Osteoblast (primary cell): ENCODE data around the gene TMEM238. TPM values are rescaled to one million over a fixed set of nuclear protein-coding genes. Genes with fewer than 3 reads are reported as not detected.

ENCODE experiments used
- DNase-seq: peaks from one replicate; pipeline ENCODE4 v3.0.0; 2011; ENCODE audit warnings: low spot score, mixed read lengths; ENCODE audit not compliant: insufficient read length; ENCODE audit errors: missing footprints
- H2AFZ ChIP-seq: 2 replicates; pipeline ENCODE4 v1.6.0; 2011; ENCODE audit warnings: mild to moderate bottlenecking, low read length
- H3K27ac ChIP-seq: 2 replicates; pipeline ENCODE4 v1.5.1; 2011; ENCODE audit warnings: mild to moderate bottlenecking, low read depth, low read length, moderate library complexity
- H3K27me3 ChIP-seq: 2 replicates; pipeline ENCODE4 v1.6.0; 2012; ENCODE audit warnings: mild to moderate bottlenecking, control low read depth, inconsistent platforms, low read length, moderate library complexity; ENCODE audit not compliant: insufficient read depth
- H3K36me3 ChIP-seq: 2 replicates; pipeline ENCODE4 v1.5.1; 2011; ENCODE audit warnings: mild to moderate bottlenecking, low read length, control low read depth, moderate library complexity; ENCODE audit not compliant: insufficient read depth
- H3K4me1 ChIP-seq: 2 replicates; pipeline ENCODE4 v1.5.1; 2011; ENCODE audit warnings: mild to moderate bottlenecking, low read length, control low read depth, moderate library complexity; ENCODE audit not compliant: insufficient read depth
- H3K4me2 ChIP-seq: 2 replicates; pipeline ENCODE4 v1.6.0; 2011; ENCODE audit warnings: mild to moderate bottlenecking, low read length; ENCODE audit not compliant: insufficient read depth
- H3K4me3 ChIP-seq: fragments of 200-600 bp; sonication (generic); 3 replicates; pipeline ENCODE4 v1.5.1; 2012; ENCODE audit warnings: mild to moderate bottlenecking, low read length, inconsistent platforms; ENCODE audit not compliant: insufficient read depth
- H3K79me2 ChIP-seq: 2 replicates; pipeline ENCODE4 v1.6.0; 2012; ENCODE audit warnings: mild to moderate bottlenecking, low read length, control low read depth, inconsistent platforms; ENCODE audit not compliant: insufficient read depth
- H3K9me3 ChIP-seq: 2 replicates; pipeline ENCODE4 v1.5.1; 2011; ENCODE audit warnings: low read depth, low read length, control low read depth
- H4K20me1 ChIP-seq: 2 replicates; pipeline ENCODE4 v1.6.0; 2012; ENCODE audit warnings: mild to moderate bottlenecking, low read length, control low read depth; ENCODE audit not compliant: insufficient read depth
- total RNA-seq: library from RNA; depleted of rRNA; stranded (reverse); fragments of >200 nt; gene quantifications from 2 replicates; pipeline ENCODE4 v1.2.3, GENCODE V29; 2012
- TF ChIP-seq, protein P1 (sequence below): IDR thresholded peaks from 2 replicates; pipeline ENCODE4 v1.5.1; 2011; ENCODE audit warnings: mild to moderate bottlenecking, low read depth, low read length, moderate library complexity; ENCODE audit errors: extremely low read depth

Gene TMEM238
- total RNA-seq, 1 donor: not detected

GRCh38 chr19:55350620-55351315 is 33.3 kb downstream of the TMEM238 start:
- no peak overlapping the region for H2AFZ ChIP-seq

GRCh38 chr19:55348317-55349034 is 35.6 kb downstream of the TMEM238 start:
- no peaks in the 10 kb centered on the region for H3K9me3 ChIP-seq
- no peaks in the 10 kb centered on the region for H4K20me1 ChIP-seq
- DNase-seq: no peak
- no peak overlapping the region for H3K27ac ChIP-seq
- peaks cover 4% of the 10 kb centered on the region for H3K36me3 ChIP-seq
- H3K27me3 ChIP-seq: peaks cover 20% of the 10 kb centered on the region
- peaks cover 3% of the 10 kb centered on the region for H3K4me1 ChIP-seq
- no peak overlapping the region for H3K4me3 ChIP-seq
- no peak overlapping the region for H2AFZ ChIP-seq
- TF ChIP-seq, protein P1, sequence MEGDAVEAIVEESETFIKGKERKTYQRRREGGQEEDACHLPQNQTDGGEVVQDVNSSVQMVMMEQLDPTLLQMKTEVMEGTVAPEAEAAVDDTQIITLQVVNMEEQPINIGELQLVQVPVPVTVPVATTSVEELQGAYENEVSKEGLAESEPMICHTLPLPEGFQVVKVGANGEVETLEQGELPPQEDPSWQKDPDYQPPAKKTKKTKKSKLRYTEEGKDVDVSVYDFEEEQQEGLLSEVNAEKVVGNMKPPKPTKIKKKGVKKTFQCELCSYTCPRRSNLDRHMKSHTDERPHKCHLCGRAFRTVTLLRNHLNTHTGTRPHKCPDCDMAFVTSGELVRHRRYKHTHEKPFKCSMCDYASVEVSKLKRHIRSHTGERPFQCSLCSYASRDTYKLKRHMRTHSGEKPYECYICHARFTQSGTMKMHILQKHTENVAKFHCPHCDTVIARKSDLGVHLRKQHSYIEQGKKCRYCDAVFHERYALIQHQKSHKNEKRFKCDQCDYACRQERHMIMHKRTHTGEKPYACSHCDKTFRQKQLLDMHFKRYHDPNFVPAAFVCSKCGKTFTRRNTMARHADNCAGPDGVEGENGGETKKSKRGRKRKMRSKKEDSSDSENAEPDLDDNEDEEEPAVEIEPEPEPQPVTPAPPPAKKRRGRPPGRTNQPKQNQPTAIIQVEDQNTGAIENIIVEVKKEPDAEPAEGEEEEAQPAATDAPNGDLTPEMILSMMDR: no peak
- no peak overlapping the region for H3K4me2 ChIP-seq
- no peaks in the 10 kb centered on the region for H3K79me2 ChIP-seq

More at GRCh38 chr19:55350620-55351315, 33.3 kb downstream of the TMEM238 start:
- Histone ChIP-seq H3K79me2 (no peaks in the 10 kb centered on the region), H3K27me3 (peaks cover 33% of the 10 kb centered on the region), H3K9me3 (no peaks in the 10 kb centered on the region), H3K4me2 (no peak overlapping the region), H3K4me3 (no peak overlapping the region), H4K20me1 (no peaks in the 10 kb centered on the region), H3K4me1 (peaks cover 6% of the 10 kb centered on the region), H3K27ac (no peak overlapping the region), H3K36me3 (no peaks in the 10 kb centered on the region)
- TF ChIP-seq, protein P1: no peak
- DNase-seq: peak; percentile 85

GRCh38 chr19:55347442-55348009 is 36.6 kb downstream of the TMEM238 start:
- peaks cover 4% of the 10 kb centered on the region for H3K36me3 ChIP-seq
- no peaks in the 10 kb centered on the region for H4K20me1 ChIP-seq
- no peaks in the 10 kb centered on the region for H3K4me1 ChIP-seq
- H3K27ac ChIP-seq: no peak overlapping the region
- DNase-seq: peak; percentile 79
- no peaks in the 10 kb centered on the region for H3K79me2 ChIP-seq
- TF ChIP-seq, protein P1: no peak
- no peaks in the 10 kb centered on the region for H3K9me3 ChIP-seq
- no peak overlapping the region for H2AFZ ChIP-seq
- no peak overlapping the region for H3K4me2 ChIP-seq
- H3K4me3 ChIP-seq: no peak overlapping the region
- peaks cover 11% of the 10 kb centered on the region for H3K27me3 ChIP-seq
